ENCODE results near the gene ABCA2. TPM values are rescaled to one million over a fixed set of nuclear protein-coding genes. Genes with fewer than 3 reads are reported as not detected.

Gene ABCA2
- total RNA-seq, 1 experiment from 2014 or later, result 1.3 TPM

- no peak for DNase-seq (ENCODE audit: low read depth in 1 of 2, low spot score in 2 of 2)
- H3K4me1 ChIP-seq (replicated peaks), result peaks cover 8% of the 10 kb centered on the region
- H3K9me3 ChIP-seq (replicated peaks), result no peaks in the 10 kb centered on the region
- H3K4me3 ChIP-seq, result no peak overlapping the region
- no peaks in the 10 kb centered on the region for H3K36me3 ChIP-seq
- H3K27me3 ChIP-seq (replicated peaks), result peaks cover 65% of the 10 kb centered on the region
- H3K27ac ChIP-seq, result no peak overlapping the region
Observed at GRCh38 chr9:137045294-137046087, 17.5 kb upstream of the ABCA2 start.

GRCh38 chr9:137044502-137045177 lies 16.6 kb upstream of the ABCA2 start:
- no peak for DNase-seq (ENCODE audit: low read depth in 1 of 2, low spot score in 2 of 2)
- no peak overlapping the region for H3K27ac ChIP-seq
- H3K4me1 ChIP-seq (replicated peaks), result peaks cover 8% of the 10 kb centered on the region
- no peak overlapping the region for H3K4me3 ChIP-seq
- H3K9me3 ChIP-seq (replicated peaks), result no peaks in the 10 kb centered on the region
- peaks cover 62% of the 10 kb centered on the region for H3K27me3 ChIP-seq (replicated peaks)
- no peaks in the 10 kb centered on the region for H3K36me3 ChIP-seq

- Histone ChIP-seq H3K27ac (no peak overlapping the region), H3K9me3 (replicated peaks) (no peaks in the 10 kb centered on the region), H3K4me1 (replicated peaks) (peaks cover 8% of the 10 kb centered on the region), H3K36me3 (no peaks in the 10 kb centered on the region), H3K27me3 (replicated peaks) (peaks cover 56% of the 10 kb centered on the region), H3K4me3 (no peak overlapping the region)
- no peak for DNase-seq (ENCODE audit: low read depth in 1 of 2, low spot score in 2 of 2)
Observed at GRCh38 chr9:137044037-137044436, 16.0 kb upstream of the ABCA2 start.

- peaks cover 58% of the 10 kb centered on the region for H3K27me3 ChIP-seq (replicated peaks)
- H3K36me3 ChIP-seq, result no peaks in the 10 kb centered on the region
- DNase-seq (ENCODE audit: low read depth in 1 of 2, low spot score in 2 of 2), result no peak
- no peak overlapping the region for H3K4me3 ChIP-seq
- peaks cover 8% of the 10 kb centered on the region for H3K4me1 ChIP-seq (replicated peaks)
- no peak overlapping the region for H3K27ac ChIP-seq
- H3K9me3 ChIP-seq (replicated peaks), result no peaks in the 10 kb centered on the region
Observed at GRCh38 chr9:137042751-137043727, 15.0 kb upstream of the ABCA2 start.

DNA sequence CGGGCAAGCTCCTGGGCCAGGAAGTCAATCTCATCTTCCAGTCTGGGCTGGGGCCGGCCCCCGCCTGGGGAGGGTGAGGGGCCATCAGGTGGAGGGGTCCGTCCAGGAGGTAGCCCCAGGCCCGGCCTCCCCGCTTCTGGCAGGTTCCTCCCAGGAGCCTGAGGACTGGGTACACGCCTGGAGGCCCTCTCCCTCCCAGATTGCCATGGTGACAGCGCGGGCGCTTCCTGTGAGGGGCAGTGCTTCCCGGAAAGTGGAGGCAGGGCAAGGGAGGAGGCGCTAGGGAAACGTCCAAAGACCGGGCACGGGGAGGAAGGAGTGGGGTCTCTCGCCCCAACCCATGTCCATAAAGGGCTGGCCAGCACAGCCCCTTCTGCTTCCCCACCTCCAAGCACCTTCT lies 13.1 kb upstream of the ABCA2 start:
- Histone ChIP-seq H3K4me3 (no peak overlapping the region), H3K27ac (no peak overlapping the region), H3K36me3 (no peaks in the 10 kb centered on the region), H3K9me3 (replicated peaks) (no peaks in the 10 kb centered on the region), H3K27me3 (replicated peaks) (peaks cover 39% of the 10 kb centered on the region), H3K4me1 (replicated peaks) (peaks cover 4% of the 10 kb centered on the region)
- no peak for DNase-seq (ENCODE audit: low read depth in 1 of 2, low spot score in 2 of 2)

DNA sequence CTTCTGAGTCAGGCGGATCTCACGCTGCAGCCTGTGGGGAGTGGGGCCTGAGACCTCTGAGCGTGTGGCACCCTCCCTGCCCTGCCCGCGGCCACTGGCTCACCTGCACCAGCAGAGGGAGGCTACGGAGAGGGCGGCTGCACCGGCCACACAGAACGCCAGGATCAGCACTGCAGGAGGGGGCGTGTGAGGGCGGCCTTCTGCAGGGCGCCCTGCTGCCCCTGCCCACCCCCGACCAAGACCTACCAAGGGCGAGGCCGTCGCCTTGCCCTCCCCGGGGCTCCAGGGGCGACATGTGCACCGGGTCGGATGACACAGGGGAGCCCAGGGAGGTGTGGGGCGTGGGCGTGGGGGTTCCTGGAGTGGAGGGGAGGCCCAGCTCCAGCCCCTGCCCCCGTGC lies 12.5 kb upstream of the ABCA2 start:
- Histone ChIP-seq H3K27ac (no peak overlapping the region), H3K4me1 (replicated peaks) (no peaks in the 10 kb centered on the region), H3K4me3 (no peak overlapping the region), H3K36me3 (no peaks in the 10 kb centered on the region), H3K27me3 (replicated peaks) (peaks cover 35% of the 10 kb centered on the region), H3K9me3 (replicated peaks) (no peaks in the 10 kb centered on the region)
- DNase-seq (ENCODE audit: low read depth in 1 of 2, low spot score in 2 of 2), result no peak

DNA sequence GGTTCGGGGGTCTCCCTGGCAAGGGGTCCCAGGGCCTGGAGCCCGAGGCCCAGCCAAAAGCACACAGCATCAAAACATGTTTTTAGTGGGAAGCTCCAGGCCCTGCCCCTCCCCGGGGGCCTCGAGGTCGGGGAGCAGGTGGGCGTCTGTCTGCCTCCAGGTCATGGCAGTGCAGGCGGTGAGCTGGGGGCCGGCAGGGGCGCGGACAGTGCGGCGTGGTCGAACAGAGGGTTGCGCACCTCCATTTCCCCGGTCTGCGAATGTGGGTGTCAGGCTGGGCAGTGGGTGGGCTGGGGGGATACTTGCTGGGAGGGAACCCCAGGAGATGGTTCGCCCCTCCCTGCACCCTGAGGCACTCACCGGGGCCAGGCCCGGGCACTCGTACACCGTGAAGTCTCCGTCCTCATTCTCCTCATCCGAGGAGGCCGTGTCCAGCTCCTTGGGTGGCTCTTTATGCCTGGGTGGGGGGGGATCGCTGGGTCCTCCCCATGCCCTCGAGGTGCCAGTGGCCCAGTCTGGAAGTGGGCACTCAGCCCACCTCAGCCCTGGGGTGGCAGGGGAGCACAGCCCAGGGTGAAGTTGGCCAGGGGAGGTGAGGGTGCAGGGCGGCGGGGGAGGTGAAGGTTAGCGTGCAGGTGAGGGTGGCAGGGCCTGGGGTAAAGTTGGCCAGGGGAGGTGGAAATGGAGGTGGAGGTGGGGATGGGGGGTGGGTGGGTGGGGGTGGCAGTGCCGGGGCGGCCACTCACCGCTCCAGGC lies 11.8 kb upstream of the ABCA2 start:
- H3K27ac ChIP-seq, result no peak overlapping the region
- no peak overlapping the region for H3K4me3 ChIP-seq
- no peaks in the 10 kb centered on the region for H3K36me3 ChIP-seq

GRCh38 chr9:137038916-137039315 lies 10.9 kb upstream of the ABCA2 start:
- H3K4me1 ChIP-seq (replicated peaks), result no peaks in the 10 kb centered on the region; the same call in 1 of the 2 replicates
- H3K36me3 ChIP-seq, result no peaks in the 10 kb centered on the region
- no peaks in the 10 kb centered on the region for H3K9me3 ChIP-seq (replicated peaks)
- H3K4me3 ChIP-seq, result no peak overlapping the region
- no peak overlapping the region for H3K27ac ChIP-seq
- DNase-seq (ENCODE audit: low read depth in 1 of 2, low spot score in 2 of 2), result no peak
- peaks cover 28% of the 10 kb centered on the region for H3K27me3 ChIP-seq (replicated peaks)

More for the DNA sequence above, 11.8 kb upstream of the ABCA2 start:
- DNase-seq (ENCODE audit: low read depth in 1 of 2, low spot score in 2 of 2), result no peak
- H3K27me3 ChIP-seq (replicated peaks), result peaks cover 34% of the 10 kb centered on the region
- no peaks in the 10 kb centered on the region for H3K9me3 ChIP-seq (replicated peaks)
- no peaks in the 10 kb centered on the region; the same call in 1 of the 2 replicates for H3K4me1 ChIP-seq (replicated peaks)

GRCh38 chr9:137037483-137037882 lies 9.4 kb upstream of the ABCA2 start:
- Histone ChIP-seq H3K4me1 (replicated peaks) (no peaks in the 10 kb centered on the region; the same call in 1 of the 2 replicates), H3K36me3 (no peaks in the 10 kb centered on the region), H3K27me3 (replicated peaks) (peaks cover 21% of the 10 kb centered on the region; the same call in 1 of the 2 replicates), H3K9me3 (replicated peaks) (no peaks in the 10 kb centered on the region), H3K27ac (no peak overlapping the region), H3K4me3 (no peak overlapping the region)
- no peak for DNase-seq (ENCODE audit: low read depth in 1 of 2, low spot score in 2 of 2)

GRCh38 chr9:137037035-137037434 lies 9.0 kb upstream of the ABCA2 start:
- Histone ChIP-seq H3K9me3 (replicated peaks) (no peaks in the 10 kb centered on the region), H3K27ac (no peak overlapping the region), H3K4me1 (replicated peaks) (no peaks in the 10 kb centered on the region; the same call in 1 of the 2 replicates), H3K27me3 (replicated peaks) (peaks cover 21% of the 10 kb centered on the region; the same call in 1 of the 2 replicates), H3K36me3 (no peaks in the 10 kb centered on the region), H3K4me3 (no peak overlapping the region)
- DNase-seq (ENCODE audit: low read depth in 1 of 2, low spot score in 2 of 2), result no peak

DNA sequence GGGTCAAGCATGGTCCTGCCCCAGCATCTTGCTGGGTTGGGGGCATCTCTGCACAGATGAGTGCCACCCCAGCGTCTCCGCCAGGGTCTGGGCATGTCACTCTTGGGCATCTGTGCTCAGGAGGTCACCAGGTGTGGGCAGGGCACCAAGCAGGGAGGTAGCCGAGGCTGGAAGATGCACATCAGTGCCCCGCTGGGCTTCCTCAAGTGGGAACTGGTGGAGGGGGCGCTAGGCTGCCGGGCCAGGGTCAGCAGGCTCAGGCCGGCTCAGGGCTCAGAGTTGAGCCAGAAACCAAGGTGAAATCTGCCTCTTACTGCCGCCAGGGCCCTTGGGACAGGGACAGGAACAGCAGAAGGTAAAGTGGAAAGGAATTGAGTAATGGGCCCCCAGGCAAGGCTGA lies 7.9 kb upstream of the ABCA2 start:
- H3K27ac ChIP-seq, result no peak overlapping the region
- no peaks in the 10 kb centered on the region for H3K9me3 ChIP-seq (replicated peaks)
- no peak overlapping the region for H3K4me3 ChIP-seq
- H3K4me1 ChIP-seq (replicated peaks), result no peaks in the 10 kb centered on the region; the same call in 1 of the 2 replicates
- no peak for DNase-seq (ENCODE audit: low read depth in 1 of 2, low spot score in 2 of 2)
- H3K36me3 ChIP-seq, result no peaks in the 10 kb centered on the region
- H3K27me3 ChIP-seq (replicated peaks), result peaks cover 16% of the 10 kb centered on the region; the same call in 1 of the 2 replicates

DNA sequence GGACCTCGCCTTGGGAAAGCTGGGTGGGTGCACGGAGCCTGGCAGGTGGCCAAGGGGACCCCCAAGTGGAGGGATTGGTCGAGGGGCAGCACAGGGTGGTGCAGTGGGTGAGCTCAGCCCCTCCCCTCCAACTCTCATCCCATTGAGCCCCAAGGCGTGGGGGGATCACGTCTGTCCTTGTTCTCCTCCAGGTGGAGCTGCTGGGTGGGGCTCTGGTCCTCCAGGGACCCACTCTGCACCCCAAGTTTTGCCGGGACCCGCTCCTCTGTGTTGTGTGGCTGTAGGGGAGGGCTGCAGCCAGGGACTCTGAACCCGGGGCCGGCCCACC lies 7.4 kb upstream of the ABCA2 start:
- DNase-seq (ENCODE audit: low read depth in 1 of 2, low spot score in 2 of 2), result no peak
- peaks cover 16% of the 10 kb centered on the region; the same call in 1 of the 2 replicates for H3K27me3 ChIP-seq (replicated peaks)
- no peaks in the 10 kb centered on the region; the same call in 1 of the 2 replicates for H3K4me1 ChIP-seq (replicated peaks)
- no peak overlapping the region for H3K27ac ChIP-seq
- no peaks in the 10 kb centered on the region for H3K36me3 ChIP-seq
- H3K4me3 ChIP-seq, result no peak overlapping the region
- no peaks in the 10 kb centered on the region for H3K9me3 ChIP-seq (replicated peaks)

Data from SJSA1 (cell line).